SK-N-SH treated with all-trans-retinoic acid at 6 μM for 48 hours (cell line): Measurements from ENCODE around the gene POU2F1.

Source experiments
- GLIS3 ChIP-seq: fragments of 250-450 bp; sonication (Bioruptor Pico); IDR thresholded peaks from 2 replicates; pipeline ENCODE4 v1.5.0; 2020; ENCODE audit warnings: mild to moderate bottlenecking, moderate library complexity
- ISL1 ChIP-seq: fragments of 250-450 bp; sonication (Bioruptor Pico); IDR thresholded peaks from 2 replicates; pipeline ENCODE4 v2.1.2; 2022; ENCODE audit warnings: mild to moderate bottlenecking, moderate library complexity
- RARB ChIP-seq: fragments of 250-450 bp; sonication (Bioruptor Pico); IDR thresholded peaks from 2 replicates; pipeline ENCODE4 v1.8.0; 2021; ENCODE audit warnings: mild to moderate bottlenecking, moderate library complexity
- TCF4 ChIP-seq: fragments of 250-450 bp; sonication (Bioruptor Pico); IDR thresholded peaks from 2 replicates; pipeline ENCODE4 v1.8.0; 2021; ENCODE audit warnings: mild to moderate bottlenecking, moderate library complexity, borderline replicate concordance
- TOX ChIP-seq: fragments of 250-450 bp; sonication (Bioruptor Pico); IDR thresholded peaks from 2 replicates; pipeline ENCODE4 v1.8.0; 2021; ENCODE audit warnings: mild to moderate bottlenecking, moderate library complexity, borderline replicate concordance
- TSHZ2 ChIP-seq: fragments of 250-450 bp; sonication (Bioruptor Pico); IDR thresholded peaks from 2 replicates; pipeline ENCODE4 v1.5.0; 2020; ENCODE audit warnings: mild to moderate bottlenecking, moderate library complexity
- ZC3H10 ChIP-seq: fragments of 250-450 bp; sonication (Bioruptor Pico); IDR thresholded peaks from 2 replicates; pipeline ENCODE4 v1.5.1; 2021; ENCODE audit warnings: mild to moderate bottlenecking, moderate library complexity
- ZFP3 ChIP-seq: fragments of 250-450 bp; sonication (Bioruptor Pico); IDR thresholded peaks from 2 replicates; pipeline ENCODE4 v1.5.0; 2020; ENCODE audit warnings: mild to moderate bottlenecking, moderate library complexity
- ZFP30 ChIP-seq: fragments of 450-650 bp; formaldehyde crosslinking; IDR thresholded peaks from 2 replicates; pipeline ENCODE4 v1.5.0; 2022; ENCODE audit warnings: mild to moderate bottlenecking, moderate library complexity
- ZNF70 ChIP-seq: fragments of 450-650 bp; formaldehyde crosslinking; IDR thresholded peaks from 2 replicates; pipeline ENCODE4 v1.5.0; 2020; ENCODE audit warnings: mild to moderate bottlenecking, moderate library complexity
- ZNF8 ChIP-seq: fragments of 450-650 bp; formaldehyde crosslinking; IDR thresholded peaks from 2 replicates; pipeline ENCODE4 v1.5.0; 2020; ENCODE audit warnings: mild to moderate bottlenecking, moderate library complexity
- TF ChIP-seq, protein P1 (sequence below): fragments of 250-450 bp; sonication (Bioruptor Pico); IDR thresholded peaks from 2 replicates; pipeline ENCODE4 v1.5.1; 2020; ENCODE audit warnings: low read depth, mild to moderate bottlenecking, moderate library complexity
- TF ChIP-seq, protein P2 (sequence below): fragments of 250-450 bp; sonication (Bioruptor Pico); IDR thresholded peaks from 2 replicates; pipeline ENCODE4 v1.8.0; 2020; ENCODE audit warnings: mild to moderate bottlenecking, moderate library complexity, borderline replicate concordance

DNA sequence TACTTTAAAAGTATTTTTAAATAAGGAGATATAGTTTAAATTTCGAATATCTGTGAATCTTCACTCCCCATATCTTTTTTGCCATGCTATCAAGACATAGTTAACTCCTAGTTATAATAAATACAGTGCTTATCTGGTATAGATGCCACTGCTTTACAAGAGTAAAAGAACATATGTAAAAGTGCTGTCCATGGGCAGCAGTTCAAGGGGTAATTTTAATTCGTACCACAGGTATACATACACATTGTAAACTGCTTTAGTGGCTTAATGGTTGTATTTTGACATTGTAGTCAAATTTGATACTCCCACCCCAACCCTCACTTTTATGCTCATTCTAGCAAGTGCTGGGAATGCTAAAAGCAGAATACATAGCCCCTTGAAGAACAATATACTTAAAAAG lies 18.6 kb downstream of the POU2F1 start:
- TF ChIP-seq, protein P1, sequence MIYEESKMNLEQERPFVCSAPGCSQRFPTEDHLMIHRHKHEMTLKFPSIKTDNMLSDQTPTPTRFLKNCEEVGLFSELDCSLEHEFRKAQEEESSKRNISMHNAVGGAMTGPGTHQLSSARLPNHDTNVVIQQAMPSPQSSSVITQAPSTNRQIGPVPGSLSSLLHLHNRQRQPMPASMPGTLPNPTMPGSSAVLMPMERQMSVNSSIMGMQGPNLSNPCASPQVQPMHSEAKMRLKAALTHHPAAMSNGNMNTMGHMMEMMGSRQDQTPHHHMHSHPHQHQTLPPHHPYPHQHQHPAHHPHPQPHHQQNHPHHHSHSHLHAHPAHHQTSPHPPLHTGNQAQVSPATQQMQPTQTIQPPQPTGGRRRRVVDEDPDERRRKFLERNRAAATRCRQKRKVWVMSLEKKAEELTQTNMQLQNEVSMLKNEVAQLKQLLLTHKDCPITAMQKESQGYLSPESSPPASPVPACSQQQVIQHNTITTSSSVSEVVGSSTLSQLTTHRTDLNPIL (CRISPR knock-in tag), result no peak
- TF ChIP-seq TOX (CRISPR knock-in tag) (no peak), ZC3H10 (CRISPR knock-in tag) (no peak), ZFP30 (no peak), GLIS3 (CRISPR knock-in tag) (no peak), ZFP3 (CRISPR knock-in tag) (no peak), ZNF70 (CRISPR knock-in tag) (no peak), RARB (CRISPR knock-in tag) (no peak), ZNF8 (CRISPR knock-in tag) (no peak), ISL1 (no peak), TSHZ2 (CRISPR knock-in tag) (no peak), TCF4 (CRISPR knock-in tag) (no peak)
- TF ChIP-seq, protein P2, sequence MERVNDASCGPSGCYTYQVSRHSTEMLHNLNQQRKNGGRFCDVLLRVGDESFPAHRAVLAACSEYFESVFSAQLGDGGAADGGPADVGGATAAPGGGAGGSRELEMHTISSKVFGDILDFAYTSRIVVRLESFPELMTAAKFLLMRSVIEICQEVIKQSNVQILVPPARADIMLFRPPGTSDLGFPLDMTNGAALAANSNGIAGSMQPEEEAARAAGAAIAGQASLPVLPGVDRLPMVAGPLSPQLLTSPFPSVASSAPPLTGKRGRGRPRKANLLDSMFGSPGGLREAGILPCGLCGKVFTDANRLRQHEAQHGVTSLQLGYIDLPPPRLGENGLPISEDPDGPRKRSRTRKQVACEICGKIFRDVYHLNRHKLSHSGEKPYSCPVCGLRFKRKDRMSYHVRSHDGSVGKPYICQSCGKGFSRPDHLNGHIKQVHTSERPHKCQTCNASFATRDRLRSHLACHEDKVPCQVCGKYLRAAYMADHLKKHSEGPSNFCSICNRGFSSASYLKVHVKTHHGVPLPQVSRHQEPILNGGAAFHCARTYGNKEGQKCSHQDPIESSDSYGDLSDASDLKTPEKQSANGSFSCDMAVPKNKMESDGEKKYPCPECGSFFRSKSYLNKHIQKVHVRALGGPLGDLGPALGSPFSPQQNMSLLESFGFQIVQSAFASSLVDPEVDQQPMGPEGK (CRISPR knock-in tag), result no peak
